Medulla oblongata (tissue), 1 donor: ENCODE data around the gene PINK1.

ENCODE experiments used
- DNase-seq: peaks from one replicate; pipeline ENCODE4 v3.0.0-alpha.2; 2015; ENCODE audit errors: extremely low spot score

The PINK1 gene

GRCh38 chr1:20680269-20680668, 47.0 kb downstream of the PINK1 start:
- no peak for DNase-seq

GRCh38 chr1:20681999-20682398, 48.7 kb downstream of the PINK1 start:
- DNase-seq: no peak

GRCh38 chr1:20682571-20683236, 49.4 kb downstream of the PINK1 start:
- DNase-seq: peak; percentile 54

- DNase-seq: no peak
These were observed 50.4 kb downstream of the PINK1 start for GRCh38 chr1:20683614-20684013.

- no peak for DNase-seq
These were observed 50.9 kb downstream of the PINK1 start for GRCh38 chr1:20684050-20684620.

GRCh38 chr1:20684651-20685050, 51.4 kb downstream of the PINK1 start:
- no peak for DNase-seq

GRCh38 chr1:20685099-20685662, 51.9 kb downstream of the PINK1 start:
- DNase-seq: no peak

GRCh38 chr1:20685741-20686140, 52.5 kb downstream of the PINK1 start:
- no peak for DNase-seq

- DNase-seq: no peak
These were observed 53.8 kb downstream of the PINK1 start for GRCh38 chr1:20686883-20687725.

GRCh38 chr1:20689645-20690056, 56.4 kb downstream of the PINK1 start:
- no peak for DNase-seq

- DNase-seq: no peak
These were observed 58.6 kb downstream of the PINK1 start for GRCh38 chr1:20691872-20692271.

GRCh38 chr1:20693623-20694022, 60.4 kb downstream of the PINK1 start:
- no peak for DNase-seq

GRCh38 chr1:20695515-20695914, 62.3 kb downstream of the PINK1 start:
- DNase-seq: no peak

GRCh38 chr1:20696397-20697333, 63.4 kb downstream of the PINK1 start:
- peak; percentile 84 for DNase-seq

GRCh38 chr1:20697563-20697962, 64.3 kb downstream of the PINK1 start:
- no peak for DNase-seq

- no peak for DNase-seq
These were observed 65.1 kb downstream of the PINK1 start for GRCh38 chr1:20698195-20698910.

GRCh38 chr1:20699558-20699957, 66.3 kb downstream of the PINK1 start:
- no peak for DNase-seq

GRCh38 chr1:20700636-20701215, 67.5 kb downstream of the PINK1 start:
- no peak for DNase-seq
